Activated CD8-positive, alpha-beta memory T cell treated with anti-CD3 and anti-CD28 coated beads for 1 hour (primary cell): Measurements from ENCODE around the gene PRTG.

Source experiments
- DNase-seq, 2 donors: peaks; one replicate each; pipeline ENCODE4 v3.0.0-alpha.2; 2020; ENCODE audit warnings: low read depth in 1 of 2; ENCODE audit errors: extremely low read depth in 1 of 2

PRTG gene

GRCh38 chr15:55574096-55574495, 168.9 kb downstream of the PRTG start:
- DNase-seq = no peak

- no peak for DNase-seq
Observed at GRCh38 chr15:55573224-55573623, 169.7 kb downstream of the PRTG start.

GRCh38 chr15:55564347-55565145, 178.4 kb downstream of the PRTG start:
- no peak for DNase-seq

GRCh38 chr15:55562601-55563000, 180.4 kb downstream of the PRTG start:
- no peak for DNase-seq
